IPS-18c (cell line): ENCODE measurements around the gene PFDN1.
"Not testable (repeated sequence)": the region's sequence is repeated elsewhere in the genome, so short reads cannot be mapped to it uniquely, and the experiment has no call there.

Source experiments
- H3K4me3 ChIP-seq: 2 replicates; pipeline ENCODE4 v1.7.0; 2013; ENCODE audit warnings: low read depth, mild to moderate bottlenecking, low read length, moderate library complexity; ENCODE audit not compliant: insufficient read depth
- H3K9me3 ChIP-seq: one replicate; pipeline ENCODE4 v1.6.1; 2013; ENCODE audit warnings: mild to moderate bottlenecking, low read length, moderate library complexity; ENCODE audit not compliant: control insufficient read depth, insufficient read depth

The PFDN1 gene, protein sequence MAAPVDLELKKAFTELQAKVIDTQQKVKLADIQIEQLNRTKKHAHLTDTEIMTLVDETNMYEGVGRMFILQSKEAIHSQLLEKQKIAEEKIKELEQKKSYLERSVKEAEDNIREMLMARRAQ

GRCh38 chr5:140302786-140303639, at the start of gene PFDN1:
Gene PFDN1 (minus strand): TSS chr5:140303101. CDS start chr5:140303073, 28 bp downstream.
- peak within 1 kb of the TSS; percentile 96 for H3K4me3 ChIP-seq
- no peaks in the 10 kb centered on the region for H3K9me3 ChIP-seq

DNA sequence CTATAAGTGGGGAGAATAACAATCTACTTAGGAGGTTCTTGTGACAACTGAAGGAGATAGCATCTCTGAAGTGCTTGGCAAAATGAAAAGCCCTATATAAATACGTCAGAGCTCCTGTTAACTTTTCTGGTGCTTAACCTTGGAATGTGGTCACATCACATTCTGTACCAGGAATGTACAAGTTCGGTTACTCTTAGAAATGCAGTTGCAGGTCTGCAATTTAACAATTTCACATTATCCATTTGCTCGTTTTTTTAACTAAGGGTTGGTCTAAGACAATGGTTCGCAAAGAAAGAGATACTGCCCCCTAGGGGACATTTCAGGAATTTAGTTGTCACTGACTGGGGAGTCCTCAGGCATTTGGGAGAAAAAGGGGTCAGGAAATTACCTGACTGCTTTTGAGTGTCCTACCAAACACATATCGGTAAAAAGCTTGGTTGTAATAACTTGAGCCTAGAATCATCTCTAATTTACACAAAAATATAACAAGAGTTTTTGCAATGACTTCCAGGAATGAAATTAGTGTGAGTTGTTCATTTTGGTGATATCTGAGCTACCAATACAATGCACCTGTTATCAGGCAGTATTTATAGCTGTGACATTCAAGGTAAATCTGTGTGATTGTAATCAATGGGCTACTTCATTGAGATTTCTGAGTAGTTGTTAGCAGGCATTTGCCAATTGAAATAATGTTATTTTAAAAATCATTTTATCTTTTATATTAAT, 48.9 kb upstream of the PFDN1 start:
- Histone ChIP-seq H3K4me3 (no peak overlapping the region), H3K9me3 (no peaks in the 10 kb centered on the region)

DNA sequence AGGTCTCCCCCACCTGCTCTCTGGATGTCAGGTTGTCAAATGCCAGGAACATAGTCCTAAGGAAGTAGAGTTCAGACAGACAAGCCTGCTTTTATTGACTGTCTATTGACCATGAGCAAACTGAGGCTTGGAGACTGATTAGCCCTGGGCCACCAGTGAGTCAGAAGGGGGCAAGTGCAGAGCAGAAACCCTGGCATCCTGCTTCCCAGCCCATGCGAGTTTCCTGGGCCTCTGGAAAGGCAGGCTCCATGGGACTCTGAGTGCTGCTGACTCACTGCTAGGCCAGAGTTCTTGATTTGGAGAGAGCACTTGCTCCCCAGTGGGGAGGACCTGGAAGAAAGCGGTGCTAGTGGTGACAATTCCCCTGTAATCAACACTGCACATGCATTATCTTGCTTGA, 46.3 kb upstream of the PFDN1 start:
- H3K4me3 ChIP-seq = no peak overlapping the region

DNA sequence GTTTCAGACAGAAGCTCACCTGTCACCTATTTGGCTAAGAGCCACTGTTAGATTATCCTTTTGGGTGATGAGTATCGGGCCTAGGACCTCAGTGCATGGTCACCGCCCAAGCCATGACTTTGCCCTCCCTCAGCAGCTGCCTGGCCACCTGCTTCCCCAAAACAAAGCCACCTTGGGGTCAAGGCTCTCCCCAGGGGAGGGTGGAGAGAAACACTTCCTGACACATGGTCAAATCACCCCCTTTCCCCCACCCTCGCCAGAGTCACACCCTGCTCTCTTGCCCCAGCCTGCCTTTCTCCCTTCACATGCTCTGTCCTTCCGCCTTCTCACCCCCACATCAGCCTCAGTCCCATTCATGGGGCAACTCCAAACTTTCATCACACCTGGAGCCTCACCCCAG, 45.2 kb upstream of the PFDN1 start:
- no peaks in the 10 kb centered on the region for H3K9me3 ChIP-seq
- H3K4me3 ChIP-seq = no peak overlapping the region

More for the DNA sequence above, 46.3 kb upstream of the PFDN1 start:
- H3K9me3 ChIP-seq = no peaks in the 10 kb centered on the region

- H3K9me3 ChIP-seq = no peaks in the 10 kb centered on the region
- 0 out of 2 replicates have a peak overlapping the region, but pooled peaks have one; percentile 16 for H3K4me3 ChIP-seq
Observed at GRCh38 chr5:140347360-140347759, 44.5 kb upstream of the PFDN1 start.

- Histone ChIP-seq H3K4me3 (peak within 1 kb of the TSS; percentile 69), H3K9me3 (no peaks in the 10 kb centered on the region)
Observed at GRCh38 chr5:140346348-140347221, 43.7 kb upstream of the PFDN1 start, which contains the start of gene HBEGF. Gene HBEGF (minus strand): TSS chr5:140346603. CDS start chr5:140346328, 275 bp downstream.

DNA sequence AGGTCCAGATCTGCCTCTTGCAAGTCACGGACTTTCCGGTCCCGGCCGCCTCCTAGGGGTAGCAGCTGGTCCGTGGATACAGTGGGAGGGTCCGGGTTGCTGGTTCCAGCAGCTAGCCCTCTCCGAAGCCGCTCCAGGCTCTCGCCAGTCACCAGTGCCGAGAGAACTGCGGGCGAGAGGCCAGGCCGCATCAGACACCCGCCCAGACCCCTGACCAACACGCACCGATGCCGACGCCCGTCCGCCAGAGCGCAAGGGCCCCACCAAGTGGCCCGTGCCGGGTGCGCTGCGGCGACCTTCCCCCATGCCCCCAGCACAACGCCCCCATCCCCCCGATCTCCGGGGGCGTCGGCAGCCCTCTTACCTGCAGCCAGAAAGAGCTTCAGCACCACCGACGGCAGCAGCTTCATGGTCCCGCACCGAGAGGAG, 43.0 kb upstream of the PFDN1 start:
- no peaks in the 10 kb centered on the region for H3K9me3 ChIP-seq
- H3K4me3 ChIP-seq = peak overlapping the region; percentile 69

DNA sequence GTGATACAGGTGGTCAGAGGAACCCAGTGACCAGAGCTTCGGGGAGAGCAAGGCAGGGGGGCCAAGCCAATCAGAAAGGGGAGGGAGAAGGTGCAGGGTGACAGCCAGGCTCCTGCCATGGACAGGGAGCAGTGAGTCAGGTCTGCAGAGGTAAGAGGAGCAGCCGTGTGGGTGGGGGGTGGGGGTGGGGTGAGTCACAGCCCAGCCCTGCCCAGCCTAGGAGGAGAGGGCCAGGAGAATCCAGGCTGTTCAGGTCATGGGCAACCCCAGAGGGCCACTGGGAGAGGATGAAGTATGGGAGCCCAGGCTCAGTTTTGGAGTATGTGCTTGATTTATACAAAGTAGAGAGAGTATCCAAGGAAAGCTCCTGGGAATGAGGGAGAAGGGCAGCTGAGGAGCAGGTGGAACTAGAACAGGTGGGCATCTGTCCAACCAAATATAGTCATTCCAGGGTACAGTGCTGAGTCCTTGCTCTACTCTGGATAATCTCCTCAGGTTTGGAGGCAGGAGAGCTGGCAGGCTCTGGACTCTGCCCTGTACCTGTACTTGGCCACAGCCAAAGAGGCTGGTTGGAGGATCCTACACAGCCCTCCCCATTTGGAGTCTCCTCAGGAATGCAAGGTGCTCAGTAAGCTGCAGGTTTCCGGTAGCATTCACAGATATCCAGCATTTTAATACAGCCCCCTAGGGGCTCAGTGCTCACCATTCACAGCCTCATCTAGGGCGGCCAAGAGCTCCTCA, 42.0 kb upstream of the PFDN1 start:
- H3K4me3 ChIP-seq = no peak overlapping the region

GRCh38 chr5:140343849-140344248, 40.9 kb upstream of the PFDN1 start:
- not testable (repeated sequence) for H3K9me3 ChIP-seq, H3K4me3 ChIP-seq

More for the DNA sequence above, 42.0 kb upstream of the PFDN1 start:
- H3K9me3 ChIP-seq = no peaks in the 10 kb centered on the region

- no peak overlapping the region for H3K4me3 ChIP-seq
- no peaks in the 10 kb centered on the region for H3K9me3 ChIP-seq
Observed at GRCh38 chr5:140342896-140343295, 40.0 kb upstream of the PFDN1 start.

- H3K4me3 ChIP-seq = no peak overlapping the region
- H3K9me3 ChIP-seq = no peaks in the 10 kb centered on the region
Observed at GRCh38 chr5:140342287-140342686, 39.4 kb upstream of the PFDN1 start.

DNA sequence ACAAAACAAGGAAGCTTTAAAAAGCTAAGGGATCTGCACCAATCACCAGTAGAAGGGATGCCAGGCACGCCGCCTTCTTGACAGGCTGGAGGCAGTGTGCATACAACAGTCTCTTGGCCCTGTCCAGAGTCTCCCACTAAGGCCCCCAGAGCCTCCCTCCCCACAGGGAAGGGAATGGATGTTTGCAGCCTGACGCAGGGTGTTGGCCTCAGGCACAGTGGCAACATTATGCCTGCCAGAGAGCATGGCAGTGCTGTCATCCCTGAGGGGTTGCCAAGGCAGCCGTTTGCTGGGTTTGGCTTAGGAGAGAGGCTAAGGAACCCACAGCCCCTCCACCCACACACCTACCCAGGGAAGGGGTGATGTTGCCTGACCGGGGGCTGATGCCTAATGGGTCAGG, 38.7 kb upstream of the PFDN1 start:
- Histone ChIP-seq H3K4me3 (no peak overlapping the region), H3K9me3 (no peaks in the 10 kb centered on the region)

- H3K4me3 ChIP-seq = no peak overlapping the region
- no peaks in the 10 kb centered on the region for H3K9me3 ChIP-seq
Observed at GRCh38 chr5:140340605-140341121, 37.8 kb upstream of the PFDN1 start.

DNA sequence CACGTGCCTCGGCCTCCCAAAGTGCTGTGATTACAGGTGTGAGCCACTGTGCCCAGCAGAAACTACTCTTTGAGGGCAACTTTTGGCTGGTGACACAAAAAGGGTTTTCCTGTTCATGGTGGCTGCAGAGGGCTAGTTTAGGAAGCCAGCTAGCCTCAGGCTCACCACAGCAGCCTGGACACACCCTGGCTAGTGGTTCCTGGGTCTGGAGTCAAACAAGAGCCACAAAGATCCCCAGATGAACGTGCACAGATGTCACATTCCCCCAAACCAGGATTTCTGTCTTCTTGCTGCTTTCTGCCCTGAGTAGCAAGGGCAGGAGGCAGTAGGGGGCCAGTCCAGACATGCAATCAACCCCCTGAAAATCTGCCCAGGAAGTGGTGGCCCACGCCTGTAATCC, 36.7 kb upstream of the PFDN1 start:
- H3K4me3 ChIP-seq = no peak overlapping the region
- no peaks in the 10 kb centered on the region for H3K9me3 ChIP-seq

DNA sequence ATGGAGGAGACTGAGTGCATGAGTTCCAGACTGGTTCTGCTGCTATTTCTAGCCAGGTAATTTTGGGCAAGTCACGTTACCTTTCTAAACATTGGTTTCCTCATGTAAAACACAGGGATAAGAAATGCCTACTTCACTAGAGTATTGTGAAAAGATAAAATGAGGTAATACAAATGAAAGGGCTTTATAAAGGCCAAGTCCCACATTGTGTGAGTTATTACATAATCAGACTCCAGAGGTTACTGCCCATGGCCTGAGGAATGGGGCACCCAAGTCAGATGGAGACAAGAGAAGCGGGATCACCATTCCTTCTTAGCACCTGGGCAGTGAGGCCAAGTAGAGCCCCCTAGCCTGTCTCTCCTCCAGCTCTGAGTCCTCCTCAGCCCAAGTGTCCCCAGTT, 36.0 kb upstream of the PFDN1 start:
- H3K4me3 ChIP-seq = no peak overlapping the region
- no peaks in the 10 kb centered on the region for H3K9me3 ChIP-seq

- Histone ChIP-seq H3K9me3 (no peaks in the 10 kb centered on the region), H3K4me3 (no peak overlapping the region)
Observed at GRCh38 chr5:140338336-140338735, 35.4 kb upstream of the PFDN1 start.
